K562 (cell line): ENCODE results near the gene PNMT. TPM values are rescaled to one million over a fixed set of nuclear protein-coding genes. Genes with fewer than 3 reads are reported as not detected.
A peak's percentile ranks its signal among the peaks of the same experiment; 100 is the strongest.

Source experiments
- CBFB ChIP-seq: sonication (generic); formaldehyde crosslinking; IDR thresholded peaks from 2 replicates; pipeline ENCODE4 v1.4.0; 2020; ENCODE audit warnings: mild to moderate bottlenecking, missing genetic modification reagents
- ETS1 ChIP-seq: conservative IDR thresholded peaks from 2 replicates; pipeline ENCODE4 v1.6.1; 2011; ENCODE audit warnings: low read depth, mild to moderate bottlenecking, low read length; ENCODE audit not compliant: control insufficient read depth
- ETV1 ChIP-seq: fragments of 450-650 bp; conservative IDR thresholded peaks from 2 replicates; pipeline ENCODE4 v1.6.1; 2016; ENCODE audit warnings: missing genetic modification characterization, control low read depth, low read depth, missing compliant biosample characterization
- FOS ChIP-seq: IDR thresholded peaks from 3 replicates; pipeline ENCODE4 v1.6.1; 2011; ENCODE audit not compliant: insufficient read length; ENCODE audit errors: extremely low read depth
- ILF3 ChIP-seq: fragments of 450-650 bp; IDR thresholded peaks from 2 replicates; pipeline ENCODE4 v1.6.1; 2018; ENCODE audit warnings: antibody characterized with exemption, mild to moderate bottlenecking, moderate library complexity, borderline replicate concordance
- JUN ChIP-seq, 2 experiments: sonication (generic) in 1 of 2; formaldehyde crosslinking in 1 of 2; IDR thresholded peaks; 2 replicates each; pipeline versions ENCODE4 v1.6.1 to v1.8.0; 2012 to 2022; ENCODE audit warnings: borderline replicate concordance in 2 of 2, mild to moderate bottlenecking in 2 of 2, improper control_type of control experiment in 1 of 2, low read depth in 1 of 2, low read length in 1 of 2, missing genetic modification reagents in 1 of 2
- OTX1 ChIP-seq: fragments of 450-650 bp; formaldehyde crosslinking; IDR thresholded peaks from 2 replicates; pipeline ENCODE4 v1.4.0; 2022; ENCODE audit warnings: mild to moderate bottlenecking
- RAD21 ChIP-seq, 2 experiments: fragments of 250-450 bp in 1 of 2; fragments of 450-650 bp in 1 of 2; sonication (Bioruptor Pico) in 1 of 2; formaldehyde crosslinking in 1 of 2; IDR thresholded peaks in 1 of 2; conservative IDR thresholded peaks in 1 of 2; 2 replicates each; pipeline versions ENCODE4 v1.4.0 to v1.8.0; 2020 to 2022; ENCODE audit warnings: mild to moderate bottlenecking in 2 of 2, moderate library complexity in 1 of 2
- RBM22 ChIP-seq: fragments of 200-400 bp; formaldehyde crosslinking; IDR thresholded peaks from 2 replicates; pipeline ENCODE4 v1.6.1; 2018; ENCODE audit warnings: low read length, low read depth; ENCODE audit not compliant: poor library complexity, severe bottlenecking
- RNF2 ChIP-seq: sonication (generic); IDR thresholded peaks from 2 replicates; pipeline ENCODE4 v1.6.1; 2016
- SIRT6 ChIP-seq: IDR thresholded peaks from one replicate; pipeline ENCODE4 v1.6.1; 2012; ENCODE audit warnings: low read depth, mild to moderate bottlenecking, control low read depth, inconsistent platforms, low read length, moderate library complexity
- SMARCB1 ChIP-seq: IDR thresholded peaks from 2 replicates; pipeline ENCODE4 v1.6.1; 2011; ENCODE audit warnings: improper control_type of control experiment, low read depth; ENCODE audit not compliant: insufficient read length
- SRSF7 ChIP-seq: fragments of 200-400 bp; formaldehyde crosslinking; optimal IDR thresholded peaks from 2 replicates; pipeline ENCODE3; 2017; ENCODE audit warnings: mild to moderate bottlenecking, low read depth, low read length
- THRB ChIP-seq: fragments of 450-650 bp; formaldehyde crosslinking; conservative IDR thresholded peaks from 2 replicates; pipeline ENCODE4 v1.4.0; 2022; ENCODE audit warnings: mild to moderate bottlenecking, missing genetic modification characterization
- VEZF1 ChIP-seq: fragments of 200-800 bp; sonication (Bioruptor generic); IDR thresholded peaks from 2 replicates; pipeline ENCODE4 v1.6.1; 2017; ENCODE audit warnings: missing genetic modification characterization, missing compliant biosample characterization
- YY1 ChIP-seq, 3 experiments: IDR thresholded peaks; 2 replicates each; pipeline ENCODE4 v1.6.1; 2011; ENCODE audit warnings: low read length in 2 of 3, mild to moderate bottlenecking in 2 of 3, moderate library complexity in 2 of 3, borderline replicate concordance in 1 of 3, control low read depth in 1 of 3, low read depth in 1 of 3; ENCODE audit not compliant: insufficient read depth in 3 of 3, insufficient replicate concordance in 2 of 3, control insufficient read depth in 1 of 3, insufficient read length in 1 of 3; ENCODE audit errors: extremely low read depth in 1 of 3
- polyA plus RNA-seq, 8 experiments: library from polyadenylated mRNA; depleted of rRNA in 4 of 8; stranded (reverse) in 5 of 8; unstranded in 3 of 8; fragments of >200 nt; fragmentation: Nextera tagmentation in 2 of 8; fragmentation: Illumina TruSeq in 1 of 8; extraction: Ambion mirVana in 2 of 8; extraction: Trizol in 1 of 8; gene quantifications; 2 replicates each; pipeline versions ENCODE4 v1.2.1 to v1.2.3, GENCODE V29; 2011 to 2014; ENCODE audit warnings: inconsistent platforms in 1 of 8, missing spikeins in 1 of 8
- total RNA-seq, 7 experiments: library from RNA; depleted of rRNA in 6 of 7; stranded (reverse); fragments of >200 nt in 6 of 7; fragmentation: Illumina TruSeq in 2 of 7; extraction: Trizol in 2 of 7; gene quantifications; 2 replicates each; pipeline versions ENCODE4 v1.2.1 to v1.2.3, GENCODE V29; 2011 to 2021; ENCODE audit warnings: low replicate concordance in 1 of 7
- TF ChIP-seq, protein P1 (sequence below): fragments of 250-450 bp; sonication (Bioruptor Pico); IDR thresholded peaks from 2 replicates; pipeline ENCODE4 v1.9.0; 2021; ENCODE audit warnings: mild to moderate bottlenecking
- TF ChIP-seq, protein P2 (sequence below): IDR thresholded peaks from 3 replicates; pipeline ENCODE4 v1.6.1; 2011; ENCODE audit warnings: borderline replicate concordance, mild to moderate bottlenecking; ENCODE audit not compliant: insufficient read length, insufficient read depth
- TF ChIP-seq, protein P3 (sequence below): fragments of 450-650 bp; formaldehyde crosslinking; IDR thresholded peaks from 2 replicates; pipeline ENCODE4 v1.4.0; 2022; ENCODE audit warnings: missing genetic modification characterization

Gene PNMT
- total and polyA plus RNA-seq, 9 of the 15 experiments (the other 6 are each of a cell fraction or from before 2014, with no cell fraction given), result 0.55 to 18.1 (median 5.8) TPM

- TF ChIP-seq VEZF1 (CRISPR knock-in tag) (peak; percentile 66), SMARCB1 (no peak), ETS1 (no peak), JUN (IDR thresholded peaks at IDR 0.05; ENCODE audit: borderline replicate concordance, low read depth, low read length) (no peak), JUN (CRISPR knock-in tag; IDR thresholded peaks at IDR 0.05; ENCODE audit: borderline replicate concordance) (no peak), OTX1 (CRISPR knock-in tag) (no peak), RAD21 (CRISPR knock-in tag; conservative IDR thresholded peaks at IDR 0.05 in 1 of 2, IDR thresholded peaks at IDR 0.05 in 1 of 2) (peak; percentile 30 to 70), THRB (CRISPR knock-in tag) (no peak), YY1 (IDR thresholded peaks at IDR 0.05; ENCODE audit: borderline replicate concordance in 1 of 3, control insufficient read depth in 1 of 3, extremely low read depth in 1 of 3, insufficient read depth in 3 of 3, insufficient read length in 1 of 3, insufficient replicate concordance in 2 of 3, low read depth in 1 of 3, low read length in 2 of 3) (no peak), ILF3 (no peak), SRSF7 (no peak), RNF2 (no peak), ETV1 (no peak), CBFB (no peak), SIRT6 (no peak), RBM22 (no peak), FOS (no peak)
- TF ChIP-seq, protein P1, sequence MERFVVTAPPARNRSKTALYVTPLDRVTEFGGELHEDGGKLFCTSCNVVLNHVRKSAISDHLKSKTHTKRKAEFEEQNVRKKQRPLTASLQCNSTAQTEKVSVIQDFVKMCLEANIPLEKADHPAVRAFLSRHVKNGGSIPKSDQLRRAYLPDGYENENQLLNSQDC (CRISPR knock-in tag), result no peak
- TF ChIP-seq, protein P2, sequence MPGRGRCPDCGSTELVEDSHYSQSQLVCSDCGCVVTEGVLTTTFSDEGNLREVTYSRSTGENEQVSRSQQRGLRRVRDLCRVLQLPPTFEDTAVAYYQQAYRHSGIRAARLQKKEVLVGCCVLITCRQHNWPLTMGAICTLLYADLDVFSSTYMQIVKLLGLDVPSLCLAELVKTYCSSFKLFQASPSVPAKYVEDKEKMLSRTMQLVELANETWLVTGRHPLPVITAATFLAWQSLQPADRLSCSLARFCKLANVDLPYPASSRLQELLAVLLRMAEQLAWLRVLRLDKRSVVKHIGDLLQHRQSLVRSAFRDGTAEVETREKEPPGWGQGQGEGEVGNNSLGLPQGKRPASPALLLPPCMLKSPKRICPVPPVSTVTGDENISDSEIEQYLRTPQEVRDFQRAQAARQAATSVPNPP, result no peak
- TF ChIP-seq, protein P3, sequence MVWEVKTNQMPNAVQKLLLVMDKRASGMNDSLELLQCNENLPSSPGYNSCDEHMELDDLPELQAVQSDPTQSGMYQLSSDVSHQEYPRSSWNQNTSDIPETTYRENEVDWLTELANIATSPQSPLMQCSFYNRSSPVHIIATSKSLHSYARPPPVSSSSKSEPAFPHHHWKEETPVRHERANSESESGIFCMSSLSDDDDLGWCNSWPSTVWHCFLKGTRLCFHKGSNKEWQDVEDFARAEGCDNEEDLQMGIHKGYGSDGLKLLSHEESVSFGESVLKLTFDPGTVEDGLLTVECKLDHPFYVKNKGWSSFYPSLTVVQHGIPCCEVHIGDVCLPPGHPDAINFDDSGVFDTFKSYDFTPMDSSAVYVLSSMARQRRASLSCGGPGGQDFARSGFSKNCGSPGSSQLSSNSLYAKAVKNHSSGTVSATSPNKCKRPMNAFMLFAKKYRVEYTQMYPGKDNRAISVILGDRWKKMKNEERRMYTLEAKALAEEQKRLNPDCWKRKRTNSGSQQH (CRISPR knock-in tag), result no peak
These were observed 14.5 kb upstream of the PNMT start (continued) for GRCh38 chr17:39653662-39654331.
